ENCODE results near the gene IFT81. TPM values are rescaled to one million over a fixed set of nuclear protein-coding genes. Genes with fewer than 3 reads are reported as not detected.

Gene IFT81
- polyA plus RNA-seq, 2 of the 4 experiments (the other 2 are of a cell fraction): 40.7 to 73.4 TPM

DNA sequence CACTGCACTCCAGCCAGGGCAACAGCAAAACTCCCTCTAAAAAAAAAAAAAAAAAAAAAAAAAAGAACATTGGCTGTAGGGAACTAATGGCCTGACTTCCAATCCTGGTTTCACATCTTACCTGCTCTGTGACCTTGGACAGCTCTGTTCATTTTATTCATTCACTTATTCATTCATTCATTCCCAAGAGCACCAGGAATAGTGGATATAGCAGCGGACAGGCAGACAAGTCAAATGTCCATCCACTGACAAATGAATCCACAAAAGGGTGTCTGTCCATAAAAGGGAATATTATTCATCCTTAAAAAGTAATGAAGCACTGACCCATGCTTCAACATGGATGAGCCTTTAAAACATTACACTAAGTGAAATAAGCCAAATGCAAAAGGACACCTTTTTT is 48.3 kb upstream of the IFT81 start:
- Histone ChIP-seq H3K27ac (no peak overlapping the region), H3K4me3 (no peak overlapping the region), H3K9me3 (no peaks in the 10 kb centered on the region), H3K4me1 (0 out of 3 replicates have a peak, but pooled peaks cover 5% of the 10 kb centered on the region), H3K4me2 (no peak overlapping the region)
- ChIA-PET CTCF (interaction anchor here (0.6 to 0.8 kb wide), 3 partner anchors 13 to 818 kb away, joined by 3 to 4 read pairs (median 3); no protein-coding TSS in a partner anchor), POLR2A (no interaction called here)
- 77% methylated on average over 1 of the region's 1 CpG for WGBS (ENCODE audit: missing lambda C conversion rate)
- DNase-seq (ENCODE audit: low read depth in 1 of 2, low spot score in 1 of 2): no peak
- FAIRE-seq: no peak
- ATAC-seq: no peak
- TF ChIP-seq, protein P1, sequence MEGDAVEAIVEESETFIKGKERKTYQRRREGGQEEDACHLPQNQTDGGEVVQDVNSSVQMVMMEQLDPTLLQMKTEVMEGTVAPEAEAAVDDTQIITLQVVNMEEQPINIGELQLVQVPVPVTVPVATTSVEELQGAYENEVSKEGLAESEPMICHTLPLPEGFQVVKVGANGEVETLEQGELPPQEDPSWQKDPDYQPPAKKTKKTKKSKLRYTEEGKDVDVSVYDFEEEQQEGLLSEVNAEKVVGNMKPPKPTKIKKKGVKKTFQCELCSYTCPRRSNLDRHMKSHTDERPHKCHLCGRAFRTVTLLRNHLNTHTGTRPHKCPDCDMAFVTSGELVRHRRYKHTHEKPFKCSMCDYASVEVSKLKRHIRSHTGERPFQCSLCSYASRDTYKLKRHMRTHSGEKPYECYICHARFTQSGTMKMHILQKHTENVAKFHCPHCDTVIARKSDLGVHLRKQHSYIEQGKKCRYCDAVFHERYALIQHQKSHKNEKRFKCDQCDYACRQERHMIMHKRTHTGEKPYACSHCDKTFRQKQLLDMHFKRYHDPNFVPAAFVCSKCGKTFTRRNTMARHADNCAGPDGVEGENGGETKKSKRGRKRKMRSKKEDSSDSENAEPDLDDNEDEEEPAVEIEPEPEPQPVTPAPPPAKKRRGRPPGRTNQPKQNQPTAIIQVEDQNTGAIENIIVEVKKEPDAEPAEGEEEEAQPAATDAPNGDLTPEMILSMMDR (IDR thresholded peaks at IDR 0.05): no peak
- no peak for TF ChIP-seq KDM5A (IDR thresholded peaks at IDR 0.05)
- TF ChIP-seq TP53 (CRISPR knock-in tag; IDR thresholded peaks at IDR 0.05): no peak
- TF ChIP-seq CEBPB (IDR thresholded peaks at IDR 0.05): no peak
- TF ChIP-seq FOSB (CRISPR knock-in tag; IDR thresholded peaks at IDR 0.05): no peak
- TF ChIP-seq RAD21 (conservative IDR thresholded peaks at IDR 0.05 in 1 of 2, IDR thresholded peaks at IDR 0.05 in 1 of 2): no peak
- no peak for TF ChIP-seq JUN (IDR thresholded peaks at IDR 0.05)
- no peak for TF ChIP-seq GATA3 (IDR thresholded peaks at IDR 0.05; ENCODE audit: borderline replicate concordance)
- TF ChIP-seq, protein P2, sequence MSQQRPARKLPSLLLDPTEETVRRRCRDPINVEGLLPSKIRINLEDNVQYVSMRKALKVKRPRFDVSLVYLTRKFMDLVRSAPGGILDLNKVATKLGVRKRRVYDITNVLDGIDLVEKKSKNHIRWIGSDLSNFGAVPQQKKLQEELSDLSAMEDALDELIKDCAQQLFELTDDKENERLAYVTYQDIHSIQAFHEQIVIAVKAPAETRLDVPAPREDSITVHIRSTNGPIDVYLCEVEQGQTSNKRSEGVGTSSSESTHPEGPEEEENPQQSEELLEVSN (IDR thresholded peaks at IDR 0.05; ENCODE audit: borderline replicate concordance, low read depth): no peak
- no peak for TF ChIP-seq CHD4 (IDR thresholded peaks at IDR 0.05; ENCODE audit: borderline replicate concordance)
- TF ChIP-seq, protein P3, sequence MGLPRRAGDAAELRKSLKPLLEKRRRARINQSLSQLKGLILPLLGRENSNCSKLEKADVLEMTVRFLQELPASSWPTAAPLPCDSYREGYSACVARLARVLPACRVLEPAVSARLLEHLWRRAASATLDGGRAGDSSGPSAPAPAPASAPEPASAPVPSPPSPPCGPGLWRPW (IDR thresholded peaks at IDR 0.05): no peak
- no peak for TF ChIP-seq KDM1A (IDR thresholded peaks at IDR 0.05; ENCODE audit: low read depth)
- TF ChIP-seq SMC3 (IDR thresholded peaks at IDR 0.05): no peak
- TF ChIP-seq NR3C1 (IDR thresholded peaks at IDR 0.05): no peak
- no peak for TF ChIP-seq EP300 (IDR thresholded peaks at IDR 0.05)
- no peak for TF ChIP-seq FOSL2 (IDR thresholded peaks at IDR 0.05)
- no peak for TF ChIP-seq FOSL2 (CRISPR knock-in tag; IDR thresholded peaks at IDR 0.05)
- TF ChIP-seq NPAS2 (CRISPR knock-in tag; IDR thresholded peaks at IDR 0.05; ENCODE audit: borderline replicate concordance): no peak
- no peak for TF ChIP-seq ZSCAN20 (CRISPR knock-in tag; IDR thresholded peaks at IDR 0.05)

DNA sequence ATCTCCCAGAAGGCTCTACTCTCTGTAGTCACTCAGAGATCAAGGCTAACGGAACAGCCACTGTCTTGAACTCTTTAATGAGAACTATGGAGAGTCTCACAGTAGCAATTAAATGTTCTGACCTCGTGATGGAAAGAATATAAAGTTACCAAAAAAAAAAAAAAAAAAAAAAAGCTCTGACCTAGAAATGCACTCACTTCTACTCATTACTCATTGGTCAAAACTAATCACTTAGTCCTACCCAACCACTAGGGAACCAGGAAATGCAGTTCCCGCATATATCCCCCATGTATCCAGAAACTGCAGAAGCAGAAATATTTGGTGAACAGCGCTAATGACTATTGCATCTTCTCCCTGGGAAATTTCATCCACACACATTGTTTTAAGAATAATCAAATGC is 46.4 kb upstream of the IFT81 start:
- 70% methylated on average over 4 of the region's 4 CpGs for WGBS (ENCODE audit: missing lambda C conversion rate)
- DNase-seq (ENCODE audit: low read depth in 1 of 2, low spot score in 1 of 2) (no peak), ATAC-seq (no peak), FAIRE-seq (no peak)
- 0 out of 3 replicates have a peak, but pooled peaks cover 5% of the 10 kb centered on the region for H3K4me1 ChIP-seq
- no peak overlapping the region for H3K4me3 ChIP-seq
- ChIA-PET POLR2A (interaction anchor here (0.7 kb wide), 1 partner anchor 391 kb away, joined by 5 read pairs; no protein-coding TSS in a partner anchor), CTCF (interaction anchor here (0.6 to 1.0 kb wide), 3 partner anchors 13 to 268 kb away, joined by 3 to 4 read pairs (median 3); no protein-coding TSS in a partner anchor)
- no peaks in the 10 kb centered on the region for H3K9me3 ChIP-seq
- H3K27ac ChIP-seq: no peak overlapping the region
- H3K4me2 ChIP-seq: no peak overlapping the region
- TF ChIP-seq PHF8 (IDR thresholded peaks at IDR 0.05; ENCODE audit: borderline replicate concordance, low read depth) (no peak), CHD4 (IDR thresholded peaks at IDR 0.05; ENCODE audit: borderline replicate concordance) (no peak), RAD21 (conservative IDR thresholded peaks at IDR 0.05 in 1 of 2, IDR thresholded peaks at IDR 0.05 in 1 of 2) (no peak), RARB (CRISPR knock-in tag; IDR thresholded peaks at IDR 0.05) (no peak), FOXS1 (CRISPR knock-in tag; IDR thresholded peaks at IDR 0.05) (no peak), ZNF302 (CRISPR knock-in tag; IDR thresholded peaks at IDR 0.05) (no peak), CEBPB (IDR thresholded peaks at IDR 0.05) (no peak), MAZ (IDR thresholded peaks at IDR 0.05; ENCODE audit: borderline replicate concordance, low read depth, low read length) (no peak), EHMT2 (IDR thresholded peaks at IDR 0.05; ENCODE audit: low read depth) (no peak), POLR2AphosphoS2 (conservative IDR thresholded peaks at IDR 0.05; ENCODE audit: low read length) (no peak), MYC (IDR thresholded peaks at IDR 0.05; ENCODE audit: borderline replicate concordance, low read length) (no peak)
- TF ChIP-seq, protein P4, sequence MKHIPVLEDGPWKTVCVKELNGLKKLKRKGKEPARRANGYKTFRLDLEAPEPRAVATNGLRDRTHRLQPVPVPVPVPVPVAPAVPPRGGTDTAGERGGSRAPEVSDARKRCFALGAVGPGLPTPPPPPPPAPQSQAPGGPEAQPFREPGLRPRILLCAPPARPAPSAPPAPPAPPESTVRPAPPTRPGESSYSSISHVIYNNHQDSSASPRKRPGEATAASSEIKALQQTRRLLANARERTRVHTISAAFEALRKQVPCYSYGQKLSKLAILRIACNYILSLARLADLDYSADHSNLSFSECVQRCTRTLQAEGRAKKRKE (CRISPR knock-in tag; IDR thresholded peaks at IDR 0.05; ENCODE audit: low read depth): no peak
- TF ChIP-seq, protein P3 (IDR thresholded peaks at IDR 0.05): no peak
- TF ChIP-seq, protein P5, sequence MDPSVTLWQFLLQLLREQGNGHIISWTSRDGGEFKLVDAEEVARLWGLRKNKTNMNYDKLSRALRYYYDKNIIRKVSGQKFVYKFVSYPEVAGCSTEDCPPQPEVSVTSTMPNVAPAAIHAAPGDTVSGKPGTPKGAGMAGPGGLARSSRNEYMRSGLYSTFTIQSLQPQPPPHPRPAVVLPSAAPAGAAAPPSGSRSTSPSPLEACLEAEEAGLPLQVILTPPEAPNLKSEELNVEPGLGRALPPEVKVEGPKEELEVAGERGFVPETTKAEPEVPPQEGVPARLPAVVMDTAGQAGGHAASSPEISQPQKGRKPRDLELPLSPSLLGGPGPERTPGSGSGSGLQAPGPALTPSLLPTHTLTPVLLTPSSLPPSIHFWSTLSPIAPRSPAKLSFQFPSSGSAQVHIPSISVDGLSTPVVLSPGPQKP (IDR thresholded peaks at IDR 0.05; ENCODE audit: low read depth, low read length): no peak
